Hematopoietic multipotent progenitor cell treated with erythropoietin and hydrocortisone succinate and interleukin-3 and kit ligand, for 8 days (in vitro differentiated cells): ENCODE results near the gene UNC5C.

Experiments used
- DNase-seq: peaks from one replicate; pipeline ENCODE4 v3.0.0-alpha.2; 2015

Gene UNC5C

GRCh38 chr4:95546221-95546620 is 2.6 kb downstream of the UNC5C start:
- no peak for DNase-seq

- DNase-seq = no peak
These were observed 3.2 kb downstream of the UNC5C start for GRCh38 chr4:95545546-95545945.

GRCh38 chr4:95544113-95545103 is 4.4 kb downstream of the UNC5C start:
- no peak for DNase-seq

GRCh38 chr4:95541889-95542607 is 6.7 kb downstream of the UNC5C start:
- no peak for DNase-seq

GRCh38 chr4:95541094-95541493 is 7.7 kb downstream of the UNC5C start:
- DNase-seq = no peak

GRCh38 chr4:95540227-95540626 is 8.5 kb downstream of the UNC5C start:
- no peak for DNase-seq

GRCh38 chr4:95539106-95539505 is 9.7 kb downstream of the UNC5C start:
- peak; percentile 9 for DNase-seq

GRCh38 chr4:95537863-95538488 is 10.8 kb downstream of the UNC5C start:
- no peak for DNase-seq

GRCh38 chr4:95537191-95537590 is 11.6 kb downstream of the UNC5C start:
- DNase-seq = no peak

- DNase-seq = no peak
These were observed 12.1 kb downstream of the UNC5C start for GRCh38 chr4:95536650-95537049.

GRCh38 chr4:95535180-95535579 is 13.6 kb downstream of the UNC5C start:
- DNase-seq = no peak

- no peak for DNase-seq
These were observed 14.7 kb downstream of the UNC5C start for GRCh38 chr4:95534032-95534431.

- DNase-seq = no peak
These were observed 15.5 kb downstream of the UNC5C start for GRCh38 chr4:95533254-95533653.

GRCh38 chr4:95532305-95532704 is 16.5 kb downstream of the UNC5C start:
- DNase-seq = no peak

GRCh38 chr4:95531141-95531540 is 17.6 kb downstream of the UNC5C start:
- no peak for DNase-seq

GRCh38 chr4:95529946-95530345 is 18.8 kb downstream of the UNC5C start:
- DNase-seq = no peak

- DNase-seq = no peak
These were observed 20.3 kb downstream of the UNC5C start for GRCh38 chr4:95528388-95528948.

GRCh38 chr4:95526075-95526474 is 22.7 kb downstream of the UNC5C start:
- DNase-seq = no peak

GRCh38 chr4:95524729-95525128 is 24.0 kb downstream of the UNC5C start:
- DNase-seq = no peak

GRCh38 chr4:95524184-95524583 is 24.6 kb downstream of the UNC5C start:
- DNase-seq = no peak

- no peak for DNase-seq
These were observed 25.9 kb downstream of the UNC5C start for GRCh38 chr4:95522682-95523530.
